ENCODE measurements around the gene PDE7B. TPM values are rescaled to one million over a fixed set of nuclear protein-coding genes. Genes with fewer than 3 reads are reported as not detected.
A peak's percentile ranks its signal among the peaks of the same experiment; 100 is the strongest.

Gene PDE7B
- total RNA-seq, 1 donor from 2014 or later = 16.0 TPM

- no peak overlapping the region for H3K27ac Mint-ChIP-seq
- no peak for DNase-seq
- no peaks in the 10 kb centered on the region for H3K36me3 Mint-ChIP-seq (ENCODE audit: low read depth)
- intact Hi-C loops (cut with micrococcal nuclease) = no loop called here
- no peak overlapping the region for H3K4me3 Mint-ChIP-seq
- peaks cover 14% of the 10 kb centered on the region for H3K9me3 Mint-ChIP-seq
- H3K4me1 Mint-ChIP-seq = no peaks in the 10 kb centered on the region
- peaks cover 2% of the 10 kb centered on the region for H3K27me3 Mint-ChIP-seq
These were observed 23.5 kb upstream of the PDE7B start for GRCh38 chr6:135828021-135828420.

- Mint-ChIP-seq H3K27ac (no peak overlapping the region), H3K36me3 (ENCODE audit: low read depth) (no peaks in the 10 kb centered on the region), H3K4me1 (peaks cover 4% of the 10 kb centered on the region), H3K4me3 (no peak overlapping the region), H3K27me3 (peaks cover 5% of the 10 kb centered on the region), H3K9me3 (peaks cover 9% of the 10 kb centered on the region)
- DNase-seq = no peak
- intact Hi-C loops (cut with micrococcal nuclease) = no loop called here
These were observed 21.0 kb upstream of the PDE7B start for GRCh38 chr6:135830452-135830881.

- Mint-ChIP-seq H3K36me3 (ENCODE audit: low read depth) (no peaks in the 10 kb centered on the region), H3K27ac (no peak overlapping the region), H3K4me3 (no peak overlapping the region), H3K27me3 (peaks cover 5% of the 10 kb centered on the region), H3K9me3 (peaks cover 9% of the 10 kb centered on the region), H3K4me1 (peaks cover 4% of the 10 kb centered on the region)
- peak; percentile 41 for DNase-seq
- intact Hi-C loops (cut with micrococcal nuclease) = no loop called here
These were observed 20.5 kb upstream of the PDE7B start for GRCh38 chr6:135831016-135831415.

- H3K4me3 Mint-ChIP-seq = no peak overlapping the region
- intact Hi-C loops (cut with micrococcal nuclease) = no loop called here
- H3K27ac Mint-ChIP-seq = no peak overlapping the region
- peak; percentile 42 for DNase-seq
- H3K36me3 Mint-ChIP-seq (ENCODE audit: low read depth) = no peaks in the 10 kb centered on the region
- peaks cover 4% of the 10 kb centered on the region for H3K4me1 Mint-ChIP-seq
- H3K27me3 Mint-ChIP-seq = peaks cover 5% of the 10 kb centered on the region
- peaks cover 9% of the 10 kb centered on the region for H3K9me3 Mint-ChIP-seq
These were observed 19.3 kb upstream of the PDE7B start for GRCh38 chr6:135832166-135832565.

- Mint-ChIP-seq H3K9me3 (peaks cover 9% of the 10 kb centered on the region), H3K4me1 (peaks cover 11% of the 10 kb centered on the region), H3K4me3 (no peak overlapping the region), H3K27me3 (peaks cover 7% of the 10 kb centered on the region), H3K36me3 (ENCODE audit: low read depth) (no peaks in the 10 kb centered on the region), H3K27ac (no peak overlapping the region)
- no peak for DNase-seq
- intact Hi-C loops (cut with micrococcal nuclease) = no loop called here
These were observed 17.7 kb upstream of the PDE7B start for GRCh38 chr6:135833771-135834170.

GRCh38 chr6:135837735-135838449 is 13.6 kb upstream of the PDE7B start:
- H3K36me3 Mint-ChIP-seq (ENCODE audit: low read depth) = no peaks in the 10 kb centered on the region
- H3K27me3 Mint-ChIP-seq = peaks cover 16% of the 10 kb centered on the region

GRCh38 chr6:135839121-135839520 is 12.4 kb upstream of the PDE7B start:
- DNase-seq = no peak
- Mint-ChIP-seq H3K27ac (no peak overlapping the region), H3K9me3 (peaks cover 5% of the 10 kb centered on the region), H3K4me3 (no peak overlapping the region), H3K36me3 (ENCODE audit: low read depth) (no peaks in the 10 kb centered on the region), H3K4me1 (peaks cover 13% of the 10 kb centered on the region), H3K27me3 (peaks cover 14% of the 10 kb centered on the region)
- intact Hi-C loops (cut with micrococcal nuclease) = no loop called here

More at GRCh38 chr6:135837735-135838449, 13.6 kb upstream of the PDE7B start:
- no peak overlapping the region for H3K4me3 Mint-ChIP-seq
- peaks cover 13% of the 10 kb centered on the region for H3K4me1 Mint-ChIP-seq
- intact Hi-C loops (cut with micrococcal nuclease) = no loop called here
- no peak for DNase-seq
- peaks cover 2% of the 10 kb centered on the region for H3K9me3 Mint-ChIP-seq
- no peak overlapping the region for H3K27ac Mint-ChIP-seq

- Mint-ChIP-seq H3K36me3 (ENCODE audit: low read depth) (no peaks in the 10 kb centered on the region), H3K4me1 (peaks cover 4% of the 10 kb centered on the region), H3K27me3 (peaks cover 11% of the 10 kb centered on the region), H3K27ac (no peak overlapping the region), H3K4me3 (no peak overlapping the region), H3K9me3 (peaks cover 13% of the 10 kb centered on the region)
- no peak for DNase-seq
- intact Hi-C loops (cut with micrococcal nuclease) = no loop called here
These were observed 8.7 kb upstream of the PDE7B start for GRCh38 chr6:135842618-135843392.

GRCh38 chr6:135850882-135851281 is 619 bp upstream of the PDE7B start:
- Mint-ChIP-seq H3K27me3 (no peaks in the 10 kb centered on the region), H3K27ac (no peak overlapping the region), H3K4me1 (peaks cover 25% of the 10 kb centered on the region), H3K36me3 (ENCODE audit: low read depth) (peaks cover 19% of the 10 kb centered on the region), H3K4me3 (no peak overlapping the region), H3K9me3 (peaks cover 10% of the 10 kb centered on the region)
- peak; percentile 55 for DNase-seq
- intact Hi-C loops (cut with micrococcal nuclease) = loop anchor here (1.0 to 10.0 kb wide), 5 partner anchors 29 to 354 kb away; partner anchors contain the start of gene AHI1

- Mint-ChIP-seq H3K9me3 (peaks cover 10% of the 10 kb centered on the region), H3K36me3 (ENCODE audit: low read depth) (peaks cover 29% of the 10 kb centered on the region), H3K4me3 (peak overlapping the region; percentile 81), H3K27me3 (no peaks in the 10 kb centered on the region), H3K4me1 (peaks cover 33% of the 10 kb centered on the region), H3K27ac (peak overlapping the region; percentile 61)
- DNase-seq = no peak
- intact Hi-C loops (cut with micrococcal nuclease) = loop anchor here (2.0 to 10.0 kb wide), 4 partner anchors 50 to 355 kb away; partner anchors contain the start of gene AHI1
These were observed 1.2 kb downstream of the PDE7B start for GRCh38 chr6:135852746-135853145.

GRCh38 chr6:135853227-135853626 is 1.7 kb downstream of the PDE7B start:
- Mint-ChIP-seq H3K36me3 (ENCODE audit: low read depth) (peaks cover 29% of the 10 kb centered on the region), H3K4me3 (peak overlapping the region; percentile 81), H3K27ac (peak overlapping the region; percentile 54), H3K4me1 (peaks cover 33% of the 10 kb centered on the region), H3K27me3 (no peaks in the 10 kb centered on the region), H3K9me3 (peaks cover 10% of the 10 kb centered on the region)
- peak; percentile 60 for DNase-seq
- intact Hi-C loops (cut with micrococcal nuclease) = loop anchor here (2.0 to 10.0 kb wide), 4 partner anchors 50 to 356 kb away; partner anchors contain the start of gene AHI1

GRCh38 chr6:135853986-135854385 is 2.5 kb downstream of the PDE7B start:
- Mint-ChIP-seq H3K9me3 (peaks cover 10% of the 10 kb centered on the region), H3K4me3 (peak overlapping the region; percentile 80), H3K27ac (peak overlapping the region; percentile 79), H3K4me1 (peaks cover 33% of the 10 kb centered on the region), H3K36me3 (ENCODE audit: low read depth) (peaks cover 32% of the 10 kb centered on the region), H3K27me3 (no peaks in the 10 kb centered on the region)
- intact Hi-C loops (cut with micrococcal nuclease) = loop anchor here (2.0 to 10.0 kb wide), 5 partner anchors 49 to 357 kb away; partner anchors contain the start of gene AHI1
- DNase-seq = no peak

- DNase-seq = no peak
- H3K9me3 Mint-ChIP-seq = peaks cover 10% of the 10 kb centered on the region
- intact Hi-C loops (cut with micrococcal nuclease) = loop anchor here (2.0 to 10.0 kb wide), 4 partner anchors 152 to 357 kb away; partner anchors contain the start of gene AHI1
- H3K27ac Mint-ChIP-seq = peak overlapping the region; percentile 79
- peaks cover 33% of the 10 kb centered on the region for H3K4me1 Mint-ChIP-seq
- peak overlapping the region; percentile 80 for H3K4me3 Mint-ChIP-seq
- no peaks in the 10 kb centered on the region for H3K27me3 Mint-ChIP-seq
- peaks cover 32% of the 10 kb centered on the region for H3K36me3 Mint-ChIP-seq (ENCODE audit: low read depth)
These were observed 3.3 kb downstream of the PDE7B start for GRCh38 chr6:135854799-135855198.

- Mint-ChIP-seq H3K27me3 (no peaks in the 10 kb centered on the region), H3K36me3 (ENCODE audit: low read depth) (peaks cover 29% of the 10 kb centered on the region), H3K4me1 (peaks cover 28% of the 10 kb centered on the region), H3K9me3 (peaks cover 10% of the 10 kb centered on the region), H3K27ac (no peak overlapping the region), H3K4me3 (no peak overlapping the region)
- intact Hi-C loops (cut with micrococcal nuclease) = loop anchor here (10.0 kb wide), 1 partner anchor 184 kb away; no protein-coding TSS in a partner anchor
- DNase-seq = no peak
These were observed 7.4 kb downstream of the PDE7B start for GRCh38 chr6:135858931-135859330.
